Fibroblast of skin of left biceps (primary cell): ENCODE results near the gene DEFB131B.
"Not testable (repeated sequence)": the region's sequence is repeated elsewhere in the genome, so short reads cannot be mapped to it uniquely, and the experiment has no call there.

Experiments
- DNase-seq, 2 experiments: peaks; one replicate each; pipeline ENCODE4 v3.0.0-alpha.2; 2013; ENCODE audit warnings: low read depth in 2 of 2

Gene DEFB131B, protein sequence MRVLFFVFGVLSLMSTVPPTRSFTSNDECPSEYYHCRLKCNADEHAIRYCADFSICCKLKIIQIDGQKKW

GRCh38 chr11:71878059-71878458 is at the start of gene DEFB131B:
TSS of gene DEFB131B (plus strand) at chr11:71878453. CDS start at chr11:71878453, 0 bp downstream.
- not testable (repeated sequence) for DNase-seq

- not testable (repeated sequence) for DNase-seq
These were observed 49.0 kb upstream of the DEFB131B start for GRCh38 chr11:71829247-71829646.

- not testable (repeated sequence) for DNase-seq
These were observed 48.6 kb upstream of the DEFB131B start for GRCh38 chr11:71829686-71830085.

DNA sequence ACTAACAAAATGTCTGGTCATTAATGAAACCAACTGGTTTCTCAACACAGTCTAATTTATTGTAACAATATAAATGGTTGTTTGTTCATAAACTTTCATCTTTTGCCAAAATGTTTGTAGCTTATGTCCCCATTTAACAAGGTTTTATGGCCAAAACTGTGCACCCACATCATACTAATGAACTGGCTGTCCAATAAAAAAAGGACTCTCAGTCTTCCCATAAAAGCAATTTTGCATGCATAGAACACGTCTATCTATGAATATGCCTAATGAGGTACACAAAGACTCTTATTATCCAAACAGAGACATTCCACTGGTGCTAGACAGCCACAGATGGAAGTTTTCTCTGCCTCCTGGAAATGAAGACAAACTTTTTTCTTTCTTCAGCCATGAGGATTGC is 45.4 kb upstream of the DEFB131B start, which contains the start of gene DEFB108B:
Gene DEFB108B (plus strand): TSS at position 390 of the 400 bp plus-strand sequence. CDS start 0 bp downstream, at position 390.
- DNase-seq: not testable (repeated sequence)

GRCh38 chr11:71842720-71843119 is 35.5 kb upstream of the DEFB131B start:
- not testable (repeated sequence) for DNase-seq

DNA sequence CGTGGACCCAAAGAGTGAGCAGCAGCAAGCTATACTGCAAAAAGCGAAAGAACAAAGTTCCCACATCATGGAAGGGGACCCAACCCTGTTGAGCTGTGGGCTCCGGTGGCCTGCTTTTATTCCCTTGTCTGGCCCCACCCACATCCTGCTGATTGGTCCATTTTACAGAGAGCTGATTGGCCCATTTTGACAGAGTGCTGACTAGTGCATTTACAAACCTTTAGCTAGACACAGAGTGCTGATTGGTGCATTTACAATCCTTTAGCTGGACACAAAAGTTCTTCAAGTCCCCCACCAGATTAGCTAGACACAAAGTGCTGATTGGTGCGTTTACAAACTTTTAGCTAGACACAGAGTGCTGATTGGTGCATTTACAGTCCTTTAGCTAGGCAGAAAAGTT is 34.9 kb upstream of the DEFB131B start:
- not testable (repeated sequence) for DNase-seq

DNA sequence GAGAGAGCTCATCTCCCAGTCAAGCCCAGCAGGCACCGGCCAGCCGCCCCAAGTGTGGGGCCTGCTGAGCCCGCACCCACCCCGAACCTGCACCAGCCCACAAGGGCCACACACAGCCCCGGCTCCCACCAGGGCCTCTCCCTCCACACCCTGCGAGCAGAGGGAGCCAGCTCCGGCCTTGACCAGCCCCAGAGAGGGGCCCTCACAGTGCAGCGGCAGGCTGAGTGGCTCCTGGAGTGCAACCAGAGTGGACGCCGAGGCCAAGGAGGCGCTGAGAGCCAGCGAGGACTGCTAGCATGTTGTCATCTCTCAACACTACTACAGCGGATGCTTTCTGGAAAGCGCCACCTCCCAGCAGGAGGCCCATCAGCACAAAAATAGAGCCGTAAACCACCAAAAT is 34.4 kb upstream of the DEFB131B start:
- no peak for DNase-seq

- DNase-seq: not testable (repeated sequence)
These were observed 24.4 kb upstream of the DEFB131B start for GRCh38 chr11:71853895-71854294.

GRCh38 chr11:71855880-71856279 is 22.4 kb upstream of the DEFB131B start:
- DNase-seq: not testable (repeated sequence)

- DNase-seq: not testable (repeated sequence)
These were observed 17.4 kb upstream of the DEFB131B start for GRCh38 chr11:71860835-71861234.

GRCh38 chr11:71863978-71864627 is 14.2 kb upstream of the DEFB131B start:
- DNase-seq: peak; percentile 19 to 29

- DNase-seq: not testable (repeated sequence)
These were observed 11.0 kb upstream of the DEFB131B start for GRCh38 chr11:71867209-71867608.

DNA sequence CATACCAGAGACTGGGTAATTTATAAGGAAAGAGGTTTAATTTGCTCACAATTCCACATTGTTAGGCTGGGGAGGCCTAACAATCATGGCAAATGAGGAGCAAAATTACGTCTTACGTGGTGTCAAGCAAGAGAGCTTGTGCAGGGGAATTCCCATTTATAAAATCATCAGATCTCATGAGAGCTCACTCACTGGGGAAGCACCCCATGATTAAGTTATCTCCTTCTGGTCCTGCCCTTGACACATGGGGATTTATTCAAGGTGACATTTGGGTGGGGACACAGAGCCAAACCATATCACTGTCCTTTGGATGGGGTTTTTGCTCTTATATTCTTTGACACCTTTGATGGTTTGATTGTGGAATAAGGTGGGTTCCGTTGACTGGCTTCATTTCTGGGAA is 8.3 kb upstream of the DEFB131B start:
- DNase-seq: not testable (repeated sequence)

DNA sequence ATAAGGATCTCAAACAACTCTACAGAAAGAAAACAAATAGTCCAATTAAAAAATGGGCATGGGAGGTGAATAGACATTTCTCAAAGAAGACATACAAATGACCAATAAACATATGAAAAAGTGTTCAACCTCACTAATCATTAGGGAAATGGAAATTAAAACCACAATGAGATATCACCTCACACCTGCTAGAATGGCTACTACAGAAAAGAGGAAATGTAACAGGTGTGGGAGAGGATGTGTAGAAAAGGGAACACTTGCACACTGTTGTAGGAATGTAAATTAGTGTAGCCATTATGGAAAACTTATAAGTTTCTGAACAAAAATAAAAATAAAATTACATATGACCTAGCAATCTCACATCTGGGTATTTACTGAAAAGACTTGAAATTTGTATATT is 7.6 kb upstream of the DEFB131B start:
- not testable (repeated sequence) for DNase-seq

GRCh38 chr11:71876262-71876661 is 2.0 kb upstream of the DEFB131B start:
- DNase-seq: not testable (repeated sequence)

DNA sequence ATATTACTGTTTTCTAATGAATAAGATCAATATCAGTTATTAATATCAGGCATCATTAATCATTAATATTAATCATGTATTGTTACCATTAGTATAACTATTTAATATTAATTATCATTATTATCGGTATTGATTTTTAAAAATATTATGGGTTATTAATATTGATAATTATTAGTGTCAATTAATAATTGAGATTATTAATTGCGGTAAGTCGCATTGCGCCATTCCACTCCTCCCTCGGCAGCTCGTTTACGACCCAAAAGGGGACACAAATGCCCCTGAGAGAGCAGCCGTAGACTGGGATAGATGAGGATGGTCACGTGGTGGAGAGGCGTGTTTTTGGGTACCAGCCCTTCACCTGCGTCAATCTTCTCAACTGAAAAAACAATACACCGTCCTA is 7.6 kb downstream of the DEFB131B start:
- DNase-seq: not testable (repeated sequence)

DNA sequence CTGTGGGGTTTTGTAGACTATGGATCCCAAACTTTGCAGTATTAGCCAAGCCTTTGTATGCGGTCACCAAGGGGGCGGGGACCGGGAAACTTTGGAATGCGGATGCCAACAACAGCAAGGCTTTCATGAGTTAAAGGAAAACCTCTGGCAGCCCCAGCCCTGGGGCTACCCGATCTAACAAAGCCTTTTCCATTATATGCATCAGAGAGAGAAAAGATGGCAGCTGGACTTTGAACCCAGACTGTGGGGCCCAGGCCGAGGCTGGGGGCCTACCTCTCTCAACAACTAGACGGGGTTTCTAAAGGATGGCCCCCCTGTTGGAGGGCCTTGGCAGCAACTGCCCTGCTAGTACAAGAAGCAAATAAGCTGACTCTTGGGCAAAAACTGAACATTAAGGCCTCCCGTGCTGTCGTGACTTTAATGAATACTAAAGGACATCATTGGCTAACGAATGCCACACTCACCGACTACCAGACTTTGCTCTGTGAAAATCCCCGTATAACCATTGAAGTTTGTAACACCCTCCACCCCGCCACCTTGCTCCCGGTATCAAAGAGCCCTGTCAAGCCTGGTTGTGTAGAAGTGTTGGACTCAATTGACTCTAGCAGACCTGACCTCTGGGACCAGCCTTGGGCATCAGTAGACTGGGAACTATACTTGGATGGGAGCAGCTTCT is 10.2 kb downstream of the DEFB131B start:
- DNase-seq: not testable (repeated sequence)

- not testable (repeated sequence) for DNase-seq
These were observed 11.1 kb downstream of the DEFB131B start for GRCh38 chr11:71889181-71889872.

DNA sequence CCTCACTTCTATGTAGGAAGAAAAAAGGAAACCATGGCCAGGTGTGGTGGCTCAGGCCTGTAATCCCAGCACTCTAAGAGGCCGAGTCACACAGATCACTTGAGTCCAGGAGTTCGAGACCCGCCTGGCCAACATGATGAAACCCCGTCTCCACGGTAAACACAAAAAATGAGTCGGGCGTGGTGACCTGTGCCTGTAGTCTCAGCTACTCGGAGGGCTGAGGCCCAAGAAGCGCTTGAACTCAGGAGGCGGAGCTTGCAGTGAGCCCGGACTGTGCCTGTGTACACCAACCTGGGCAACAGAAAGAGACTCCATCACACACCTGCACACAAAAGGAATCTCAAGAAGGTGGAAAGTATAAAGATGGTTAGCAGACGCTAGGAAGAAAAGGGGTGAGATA is 17.7 kb downstream of the DEFB131B start:
- no peak for DNase-seq

GRCh38 chr11:71901137-71901536 is 22.9 kb downstream of the DEFB131B start:
- peak; percentile 61 to 70 for DNase-seq

- no peak for DNase-seq
These were observed 30.0 kb downstream of the DEFB131B start for GRCh38 chr11:71908218-71908617.

DNA sequence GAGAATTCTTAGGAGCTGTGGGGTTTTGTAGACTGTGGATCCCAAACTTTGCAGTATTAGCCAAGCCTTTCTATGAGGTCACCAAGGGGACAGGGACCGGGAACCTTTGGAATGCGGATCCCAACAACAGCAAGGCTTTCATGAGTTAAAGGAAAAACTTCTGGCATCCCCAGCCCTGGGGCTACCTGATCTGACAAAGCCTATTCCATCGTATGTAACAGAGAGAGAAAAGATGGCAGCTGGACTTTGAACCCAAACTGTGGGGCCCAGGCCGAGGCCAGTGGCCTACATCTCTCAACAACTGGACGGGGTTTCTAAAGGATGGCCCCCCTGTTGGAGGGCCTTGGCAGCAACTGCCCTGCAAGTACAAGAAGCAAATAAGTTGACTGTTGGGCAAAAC is 32.5 kb downstream of the DEFB131B start:
- DNase-seq: not testable (repeated sequence)
